HCT116 (cell line): ENCODE results near the gene NAT9.

Source experiments
- CEBPB ChIP-seq: IDR thresholded peaks from 2 replicates; pipeline ENCODE4 v1.6.1; 2012; ENCODE audit warnings: low read depth
- EZH2phosphoT487 ChIP-seq: fragments of 200-600 bp; IDR thresholded peaks from 2 replicates; pipeline ENCODE4 v1.6.1; 2018; ENCODE audit warnings: antibody characterized with exemption, borderline replicate concordance
- POLR2A ChIP-seq: IDR thresholded peaks from 2 replicates; pipeline ENCODE4 v1.7.0; 2011; ENCODE audit warnings: borderline replicate concordance; ENCODE audit not compliant: insufficient read depth, insufficient read length; ENCODE audit errors: extremely low read depth
- POLR2AphosphoS5 ChIP-seq: IDR thresholded peaks from 2 replicates; pipeline ENCODE4 v1.6.1; 2011; ENCODE audit warnings: mild to moderate bottlenecking, low read depth, low read length, moderate library complexity
- SRF ChIP-seq: IDR thresholded peaks from 2 replicates; pipeline ENCODE4 v1.6.1; 2012; ENCODE audit warnings: low read depth
- TCF7L2 ChIP-seq: IDR thresholded peaks from 2 replicates; pipeline ENCODE4 v1.7.0; 2011; ENCODE audit warnings: borderline replicate concordance, inconsistent platforms; ENCODE audit not compliant: insufficient read depth, insufficient read length; ENCODE audit errors: extremely low read depth
- YY1 ChIP-seq: IDR thresholded peaks from 2 replicates; pipeline ENCODE4 v1.6.1; 2011; ENCODE audit warnings: low read length, low read depth, moderate library complexity, mild to moderate bottlenecking; ENCODE audit not compliant: insufficient replicate concordance; ENCODE audit errors: extremely low read depth
- ZBTB33 ChIP-seq: IDR thresholded peaks from 2 replicates; pipeline ENCODE4 v1.6.1; 2011; ENCODE audit warnings: mild to moderate bottlenecking, low read length, moderate library complexity; ENCODE audit not compliant: insufficient replicate concordance; ENCODE audit errors: extremely low read depth
- TF ChIP-seq, protein P1 (sequence below), 3 experiments: fragments of 200-600 bp in 1 of 3; sonication (generic) in 1 of 3; IDR thresholded peaks in 2 of 3; conservative IDR thresholded peaks in 1 of 3; 2 replicates each; pipeline ENCODE4 v1.5.1; 2012 to 2017; ENCODE audit warnings: low read depth in 2 of 3, low read length in 2 of 3, antibody characterized with exemption in 1 of 3, borderline replicate concordance in 1 of 3, control low read depth in 1 of 3, mild to moderate bottlenecking in 1 of 3, mixed read lengths in 1 of 3, mixed run types in 1 of 3, moderate library complexity in 1 of 3; ENCODE audit not compliant: insufficient read depth in 1 of 3
- TF ChIP-seq, protein P2 (sequence below): IDR thresholded peaks from 2 replicates; pipeline ENCODE4 v1.6.1; 2012

GRCh38 chr17:74782571-74782970 lies 6.4 kb upstream of the NAT9 start:
- TF ChIP-seq POLR2A (no peak), SRF (no peak), CEBPB (no peak), TCF7L2 (no peak), ZBTB33 (no peak), EZH2phosphoT487 (no peak), YY1 (no peak), POLR2AphosphoS5 (no peak)
- TF ChIP-seq, protein P1, sequence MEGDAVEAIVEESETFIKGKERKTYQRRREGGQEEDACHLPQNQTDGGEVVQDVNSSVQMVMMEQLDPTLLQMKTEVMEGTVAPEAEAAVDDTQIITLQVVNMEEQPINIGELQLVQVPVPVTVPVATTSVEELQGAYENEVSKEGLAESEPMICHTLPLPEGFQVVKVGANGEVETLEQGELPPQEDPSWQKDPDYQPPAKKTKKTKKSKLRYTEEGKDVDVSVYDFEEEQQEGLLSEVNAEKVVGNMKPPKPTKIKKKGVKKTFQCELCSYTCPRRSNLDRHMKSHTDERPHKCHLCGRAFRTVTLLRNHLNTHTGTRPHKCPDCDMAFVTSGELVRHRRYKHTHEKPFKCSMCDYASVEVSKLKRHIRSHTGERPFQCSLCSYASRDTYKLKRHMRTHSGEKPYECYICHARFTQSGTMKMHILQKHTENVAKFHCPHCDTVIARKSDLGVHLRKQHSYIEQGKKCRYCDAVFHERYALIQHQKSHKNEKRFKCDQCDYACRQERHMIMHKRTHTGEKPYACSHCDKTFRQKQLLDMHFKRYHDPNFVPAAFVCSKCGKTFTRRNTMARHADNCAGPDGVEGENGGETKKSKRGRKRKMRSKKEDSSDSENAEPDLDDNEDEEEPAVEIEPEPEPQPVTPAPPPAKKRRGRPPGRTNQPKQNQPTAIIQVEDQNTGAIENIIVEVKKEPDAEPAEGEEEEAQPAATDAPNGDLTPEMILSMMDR (IDR thresholded peaks at IDR 0.05 in 2 of 3, conservative IDR thresholded peaks at IDR 0.05 in 1 of 3; ENCODE audit: borderline replicate concordance in 1 of 3, insufficient read depth in 1 of 3, low read depth in 2 of 3, low read length in 2 of 3): no peak
- TF ChIP-seq, protein P2, sequence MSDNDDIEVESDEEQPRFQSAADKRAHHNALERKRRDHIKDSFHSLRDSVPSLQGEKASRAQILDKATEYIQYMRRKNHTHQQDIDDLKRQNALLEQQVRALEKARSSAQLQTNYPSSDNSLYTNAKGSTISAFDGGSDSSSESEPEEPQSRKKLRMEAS: no peak
